ENCODE data around the gene TTC13. TPM values are rescaled to one million over a fixed set of nuclear protein-coding genes. Genes with fewer than 3 reads are reported as not detected.
A peak's percentile ranks its signal among the peaks of the same experiment; 100 is the strongest.

Gene TTC13
- total RNA-seq = 10 to 100 TPM in 4 of 9 donors, 1 to 10 TPM in 5; 6.6 to 20.7 (median 9.7) TPM
- 10 to 100 TPM; 10.6 to 16.5 (median 12.0) TPM for polyA plus RNA-seq
- long read RNA-seq, donor 1, partial matches to known transcripts = 0 of 1 reads
- long read RNA-seq, donor 1, other reads (novel, unspliced or antisense) = 0 of 1 reads
- long read RNA-seq, donor 2 = 0 reads
- long read RNA-seq, donor 3 = 0 reads
- long read RNA-seq, donor 4, partial matches to known transcripts = 0 of 6 reads
- long read RNA-seq, donor 4, other reads (novel, unspliced or antisense) = 5 of 6 reads
- long read RNA-seq, donor 5, partial matches to known transcripts = 0 of 16 reads
- long read RNA-seq, donor 5, other reads (novel, unspliced or antisense) = 13 of 16 reads
- long read RNA-seq, donor 6 = 0 reads
- long read RNA-seq, donor 7, partial matches to known transcripts = 0 of 1 reads
- long read RNA-seq, donor 7, other reads (novel, unspliced or antisense) = 0 of 1 reads
- long read RNA-seq, donor 8 = 0 reads
- long read RNA-seq, donor 9 = 0 reads
- long read RNA-seq, donor 10 = 0 reads

- intact Hi-C loops (cut with DNase I) = no loop called here
- H3K27me3 ChIP-seq = no peaks in the 10 kb centered on the region
- peak; percentile 98 to 100 (median 99) for DNase-seq
- 0 to 1% (median 1%) methylated on average over 12 to 79 of the region's 79 CpGs for WGBS, 4 donors
- H3K36me3 ChIP-seq (replicated peaks in 1 of 2) = peaks cover 0 to 4% of the 10 kb centered on the region in 2 donors
- peak within 1 kb of the TSS in 4 of 5 donors; percentile 45 to 85 (median 58) for H3K27ac ChIP-seq
- peak; percentile 30 to 87 for TF ChIP-seq POLR2A (IDR thresholded peaks at IDR 0.05)
- TF ChIP-seq CTCF (IDR thresholded peaks at IDR 0.05) = peak in 3 of 6 experiments; percentile 11 to 25 (median 19)
- H3K9me3 ChIP-seq (replicated peaks in 1 of 3) = no peaks in the 10 kb centered on the region
- peaks cover 8 to 29% of the 10 kb centered on the region in 2 donors for H3K4me1 ChIP-seq (replicated peaks in 1 of 2)
- H3K4me3 ChIP-seq = peak within 1 kb of the TSS; percentile 31 to 98 (median 68)
Measured at GRCh38 chr1:230978491-230979388, at the start of gene TTC13, which contains the start of gene ARV1. TTC13 (minus strand) TSS chr1:230978861; CDS start chr1:230978830, 31 bp downstream. ARV1 (plus strand) TSS chr1:230979094; CDS start chr1:230979106, 12 bp downstream.

GRCh38 chr1:231027971-231028370, 49.3 kb upstream of the TTC13 start:
- H3K9me3 ChIP-seq (replicated peaks in 1 of 3) = no peaks in the 10 kb centered on the region
- intact Hi-C loops (cut with DNase I) = no loop called here
- H3K36me3 ChIP-seq (replicated peaks in 1 of 2) = no peaks in the 10 kb centered on the region
- no peak overlapping the region for H3K27ac ChIP-seq
- TF ChIP-seq POLR2A (IDR thresholded peaks at IDR 0.05) (no peak), CTCF (IDR thresholded peaks at IDR 0.05) (no peak)
- H3K4me3 ChIP-seq = no peak overlapping the region
- no peak for DNase-seq
- no peaks in the 10 kb centered on the region for H3K27me3 ChIP-seq
- WGBS, 4 donors = 83 to 97% (median 93%) methylated on average over 6 to 10 of the region's 10 CpGs
- H3K4me1 ChIP-seq (replicated peaks in 1 of 2) = no peaks in the 10 kb centered on the region

- peak in 2 of 7 donors; percentile 21 to 37 for DNase-seq
- Histone ChIP-seq H3K4me3 (no peak overlapping the region), H3K9me3 (replicated peaks in 1 of 3) (no peaks in the 10 kb centered on the region), H3K36me3 (replicated peaks in 1 of 2) (no peaks in the 10 kb centered on the region), H3K4me1 (replicated peaks in 1 of 2) (no peaks in the 10 kb centered on the region), H3K27me3 (no peaks in the 10 kb centered on the region), H3K27ac (no peak overlapping the region)
- TF ChIP-seq POLR2A (IDR thresholded peaks at IDR 0.05) = no peak
- TF ChIP-seq CTCF (IDR thresholded peaks at IDR 0.05) = no peak
- WGBS, 4 donors = 81 to 88% (median 84%) methylated on average over 23 of the region's 23 CpGs
- intact Hi-C loops (cut with DNase I) = no loop called here
Measured at GRCh38 chr1:231027136-231027925, 48.7 kb upstream of the TTC13 start.

Data from adrenal gland (tissue), 19 donors.